Prostate gland (tissue), 2 donors: ENCODE measurements around the gene FUBP1. TPM values are rescaled to one million over a fixed set of nuclear protein-coding genes. Genes with fewer than 3 reads are reported as not detected.

Experiments
- DNase-seq: peaks from one replicate; pipeline ENCODE4 v3.0.0-alpha.2; 2019; ENCODE audit warnings: low spot score
- H3K27ac ChIP-seq, 2 donors: fragments of 200-600 bp; sonication (generic); 2 replicates each; pipeline ENCODE4 v1.5.1; 2017 to 2019
- H3K27me3 ChIP-seq: fragments of 200-600 bp; sonication (generic); replicated peaks from 2 replicates; pipeline ENCODE4 v1.5.1; 2019; ENCODE audit not compliant: insufficient read depth
- H3K36me3 ChIP-seq, 2 donors: fragments of 200-600 bp; sonication (generic); 1 replicate in 1 of 2; 2 replicates in 1 of 2; pipeline versions ENCODE4 v1.5.1 to v1.8.1; 2017 to 2019
- H3K4me1 ChIP-seq: fragments of 200-600 bp; sonication (generic); replicated peaks from 2 replicates; pipeline ENCODE4 v1.5.1; 2019
- H3K4me3 ChIP-seq, 2 donors: fragments of 200-600 bp; sonication (generic); 2 replicates each; pipeline ENCODE4 v1.5.1; 2017 to 2019
- H3K9me3 ChIP-seq: fragments of 200-600 bp; sonication (generic); 2 replicates; pipeline ENCODE4 v1.5.1; 2017
- CTCF ChIP-seq, 4 experiments: fragments of 200-600 bp in 2 of 4; fragments of 450-650 bp in 2 of 4; sonication (generic) in 2 of 4; IDR thresholded peaks; 1 replicate in 3 of 4; 2 replicates in 1 of 4; pipeline ENCODE4 v1.5.1; 2016 to 2019; ENCODE audit warnings: antibody characterized with exemption in 4 of 4, mild to moderate bottlenecking in 2 of 4, moderate library complexity in 2 of 4
- POLR2A ChIP-seq: fragments of 450-650 bp; IDR thresholded peaks from one replicate; pipeline ENCODE4 v1.6.1; 2016; ENCODE audit warnings: antibody characterized with exemption, mild to moderate bottlenecking
- POLR2AphosphoS5 ChIP-seq: sonication (generic); formaldehyde crosslinking; IDR thresholded peaks from one replicate; pipeline ENCODE4 v1.6.1; 2017; ENCODE audit warnings: antibody characterized with exemption
- WGBS: methylation state at CpG from one replicate; pipeline ENCODE4 v1.1.5; 2018; 5-methylcytosine and 5-hydroxymethylcytosine counted together
- intact Hi-C: fragments of 100-400 bp; cut with DNase I; formaldehyde crosslinking; loops from one replicate; pipeline ENCODE4 v1.14.2; 2022
- total RNA-seq, 2 donors: library from RNA; depleted of rRNA; stranded (reverse); fragments of >200 nt; gene quantifications; one replicate each; pipeline ENCODE4 v1.1.0, GENCODE V29; 2016

Gene FUBP1
- total RNA-seq, 2 donors from 2014 or later, result 109 to 126 TPM

GRCh38 chr1:77994117-77994705 lies 15.3 kb upstream of the FUBP1 start:
- H3K4me1 ChIP-seq, result no peaks in the 10 kb centered on the region
- H3K27ac ChIP-seq, result no peak overlapping the region
- no peaks in the 10 kb centered on the region for H3K9me3 ChIP-seq
- WGBS, result 93% methylated on average over 3 of the region's 3 CpGs
- no peak overlapping the region for H3K4me3 ChIP-seq
- TF ChIP-seq CTCF (IDR thresholded peaks at IDR 0.05) (no peak), POLR2AphosphoS5 (no peak), POLR2A (no peak)
- DNase-seq, result no peak
- H3K27me3 ChIP-seq, result no peaks in the 10 kb centered on the region
- no peaks in the 10 kb centered on the region for H3K36me3 ChIP-seq
- intact Hi-C loops, result no loop called here

- H3K27ac ChIP-seq, result no peak overlapping the region
- DNase-seq, result no peak
- H3K9me3 ChIP-seq, result no peaks in the 10 kb centered on the region
- H3K4me3 ChIP-seq, result no peak overlapping the region
- H3K36me3 ChIP-seq, result no peaks in the 10 kb centered on the region
- TF ChIP-seq CTCF (IDR thresholded peaks at IDR 0.05) (no peak), POLR2AphosphoS5 (no peak), POLR2A (no peak)
- H3K4me1 ChIP-seq, result no peaks in the 10 kb centered on the region
- intact Hi-C loops, result no loop called here
- no peaks in the 10 kb centered on the region for H3K27me3 ChIP-seq
Measured at GRCh38 chr1:77991638-77992037, 12.8 kb upstream of the FUBP1 start.

- H3K27ac ChIP-seq, result no peak overlapping the region
- no peaks in the 10 kb centered on the region for H3K36me3 ChIP-seq
- no peaks in the 10 kb centered on the region for H3K27me3 ChIP-seq
- H3K9me3 ChIP-seq, result no peaks in the 10 kb centered on the region
- H3K4me3 ChIP-seq, result no peak overlapping the region
- TF ChIP-seq CTCF (IDR thresholded peaks at IDR 0.05), result no peak
- TF ChIP-seq POLR2A, result no peak
- TF ChIP-seq POLR2AphosphoS5, result no peak
- no peak for DNase-seq
- H3K4me1 ChIP-seq, result no peaks in the 10 kb centered on the region
- 97% methylated on average over 3 of the region's 3 CpGs for WGBS
- intact Hi-C loops, result no loop called here
Measured at GRCh38 chr1:77990629-77991204, 11.8 kb upstream of the FUBP1 start.

DNA sequence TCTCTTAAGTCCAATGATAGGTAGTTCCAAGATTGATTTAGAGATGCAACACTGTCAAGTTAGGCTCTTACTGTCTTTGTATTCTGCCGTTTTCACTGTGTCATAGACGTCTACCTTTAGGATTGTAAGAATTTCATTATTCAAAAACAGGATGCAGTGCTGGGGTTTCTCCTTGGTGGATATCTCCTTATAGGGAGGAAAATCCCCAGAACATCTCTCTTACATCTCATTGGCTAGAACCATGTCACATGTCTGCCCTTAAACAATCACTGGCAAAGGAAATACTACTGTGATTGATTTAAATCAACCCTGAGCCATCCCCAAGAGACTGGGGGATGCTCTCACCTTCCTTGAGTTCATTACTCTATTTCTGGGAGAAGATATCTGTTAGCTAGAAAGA lies 10.9 kb upstream of the FUBP1 start:
- TF ChIP-seq POLR2AphosphoS5 (no peak), CTCF (IDR thresholded peaks at IDR 0.05) (no peak), POLR2A (no peak)
- H3K27ac ChIP-seq, result no peak overlapping the region
- H3K27me3 ChIP-seq, result no peaks in the 10 kb centered on the region
- H3K9me3 ChIP-seq, result no peaks in the 10 kb centered on the region
- WGBS, result 100% methylated on average over 2 of the region's 2 CpGs
- H3K36me3 ChIP-seq, result no peaks in the 10 kb centered on the region
- no peak overlapping the region for H3K4me3 ChIP-seq
- no peak for DNase-seq
- H3K4me1 ChIP-seq, result no peaks in the 10 kb centered on the region
- intact Hi-C loops, result no loop called here

GRCh38 chr1:77987919-77988318 lies 9.0 kb upstream of the FUBP1 start:
- Histone ChIP-seq H3K9me3 (no peaks in the 10 kb centered on the region), H3K27me3 (no peaks in the 10 kb centered on the region), H3K27ac (no peak overlapping the region), H3K4me3 (no peak overlapping the region), H3K36me3 (no peaks in the 10 kb centered on the region), H3K4me1 (no peaks in the 10 kb centered on the region)
- intact Hi-C loops, result no loop called here
- WGBS, result 95% methylated on average over 2 of the region's 2 CpGs
- TF ChIP-seq CTCF (IDR thresholded peaks at IDR 0.05), result no peak
- no peak for TF ChIP-seq POLR2AphosphoS5
- no peak for TF ChIP-seq POLR2A
- DNase-seq, result no peak
